SK-N-SH (cell line): ENCODE results near the gene GRIP1. TPM values are rescaled to one million over a fixed set of nuclear protein-coding genes. Genes with fewer than 3 reads are reported as not detected.

ENCODE experiments used
- CTCF ChIA-PET: fragments of 300-600, 350-600 bp; formaldehyde crosslinking; extraction: SDS; loops from one replicate; lab custom pipeline; 2021; lab: Yijun Ruan, JAX
- POLR2A ChIA-PET: fragments of 350-600 bp; sonication (Branson Sonifier 250); formaldehyde crosslinking; extraction: SDS; loops from one replicate; lab custom pipeline; 2020; ENCODE audit warnings: antibody characterized with exemption, inconsistent platforms; lab: Yijun Ruan, JAX
- DNase-seq: peaks from one replicate; pipeline ENCODE4 v3.0.0; 2012
- H2AFZ ChIP-seq: fragments of 200-600 bp; sonication (generic); 2 replicates; pipeline ENCODE4 v1.8.1; 2016; ENCODE audit warnings: antibody characterized with exemption, mild to moderate bottlenecking, low read depth
- H3F3A ChIP-seq: fragments of 200-600 bp; sonication (generic); replicated peaks from 2 replicates; pipeline ENCODE3; 2016; ENCODE audit warnings: antibody characterized with exemption, mild to moderate bottlenecking; ENCODE audit not compliant: insufficient read depth
- H3K27ac ChIP-seq, 2 experiments: fragments of 200-500 bp in 1 of 2; fragments of 200-600 bp in 1 of 2; sonication (Bioruptor generic) in 1 of 2; sonication (generic), shearing (Covaris generic) in 1 of 2; 2 replicates each; pipeline versions ENCODE4 v1.5.1 to v1.6.1; 2014 to 2016; ENCODE audit warnings: low read depth in 2 of 2, inconsistent platforms in 1 of 2, low read length in 1 of 2, mild to moderate bottlenecking in 1 of 2, mixed read lengths in 1 of 2
- H3K27me3 ChIP-seq: fragments of 200-600 bp; sonication (generic), shearing (Covaris generic); 2 replicates; pipeline ENCODE4 v1.6.1; 2016; ENCODE audit warnings: mixed run types; ENCODE audit not compliant: insufficient read depth
- H3K36me3 ChIP-seq, 2 experiments: fragments of 200-500 bp in 1 of 2; fragments of 200-600 bp in 1 of 2; sonication (Bioruptor generic) in 1 of 2; sonication (generic) in 1 of 2; replicated peaks in 1 of 2; 2 replicates each; pipeline versions ENCODE3 to v1.5.1; 2014 to 2016; ENCODE audit warnings: low read length in 1 of 2, mild to moderate bottlenecking in 1 of 2; ENCODE audit not compliant: insufficient read depth in 2 of 2, control insufficient read depth in 1 of 2
- H3K4me1 ChIP-seq, 2 experiments: fragments of 200-500 bp in 1 of 2; fragments of 200-600 bp in 1 of 2; sonication (Bioruptor generic) in 1 of 2; sonication (generic), shearing (Covaris generic) in 1 of 2; 2 replicates each; pipeline versions ENCODE4 v1.5.1 to v1.6.1; 2014 to 2016; ENCODE audit warnings: low read depth in 1 of 2, low read length in 1 of 2, mixed run types in 1 of 2; ENCODE audit not compliant: insufficient read depth in 2 of 2, control insufficient read depth in 1 of 2
- H3K4me2 ChIP-seq: fragments of 200-600 bp; sonication (generic), shearing (Covaris generic); 2 replicates; pipeline ENCODE4 v1.6.1; 2017; ENCODE audit warnings: mixed run types
- H3K4me3 ChIP-seq, 2 experiments: fragments of 200-500 bp in 1 of 2; fragments of 200-600 bp in 1 of 2; sonication (Bioruptor generic) in 1 of 2; sonication (generic), shearing (Covaris generic) in 1 of 2; 2 replicates each; pipeline versions ENCODE4 v1.5.1 to v1.8.1; 2014 to 2016; ENCODE audit warnings: low read depth in 2 of 2, inconsistent platforms in 1 of 2, low read length in 1 of 2, mild to moderate bottlenecking in 1 of 2, mixed read lengths in 1 of 2, moderate library complexity in 1 of 2
- H3K79me2 ChIP-seq: fragments of 200-600 bp; sonication (generic); 2 replicates; pipeline ENCODE4 v1.8.1; 2017; ENCODE audit warnings: mild to moderate bottlenecking; ENCODE audit not compliant: insufficient read depth
- H3K9ac ChIP-seq: fragments of 200-600 bp; sonication (generic); 2 replicates; pipeline ENCODE4 v1.6.1; 2017; ENCODE audit warnings: mixed run types
- H3K9me2 ChIP-seq: fragments of 200-600 bp; sonication (generic); 2 replicates; pipeline ENCODE4 v1.6.1; 2017; ENCODE audit warnings: mixed run types
- H3K9me3 ChIP-seq: fragments of 200-600 bp; sonication (generic); 2 replicates; pipeline ENCODE4 v1.6.1; 2017; ENCODE audit warnings: mixed run types, mild to moderate bottlenecking, moderate library complexity
- H4K20me1 ChIP-seq: fragments of 200-600 bp; sonication (generic); 2 replicates; pipeline ENCODE4 v1.6.1; 2017; ENCODE audit warnings: mild to moderate bottlenecking, mixed run types; ENCODE audit not compliant: insufficient read depth
- CHD2 ChIP-seq: fragments of 150-350 bp; IDR thresholded peaks from 2 replicates; pipeline ENCODE4 v1.6.1; 2018; ENCODE audit warnings: low read length; ENCODE audit not compliant: partially characterized antibody
- EP300 ChIP-seq, 2 experiments: IDR thresholded peaks; 2 replicates each; pipeline versions ENCODE4 v1.4.0 to v1.6.1; 2012; ENCODE audit warnings: borderline replicate concordance in 1 of 2, low read depth in 1 of 2, low read length in 1 of 2
- FOXJ3 ChIP-seq: sonication (generic); formaldehyde crosslinking; IDR thresholded peaks from 2 replicates; pipeline ENCODE4 v1.5.1; 2020; ENCODE audit warnings: mild to moderate bottlenecking, missing genetic modification reagents
- GABPA ChIP-seq: IDR thresholded peaks from 2 replicates; pipeline ENCODE4 v1.4.0; 2012; ENCODE audit warnings: low read depth, mild to moderate bottlenecking
- GATA2 ChIP-seq: sonication (generic); formaldehyde crosslinking; IDR thresholded peaks from 2 replicates; pipeline ENCODE4 v1.5.0; 2020; ENCODE audit warnings: mild to moderate bottlenecking, missing genetic modification reagents
- MEF2A ChIP-seq: IDR thresholded peaks from 2 replicates; pipeline ENCODE4 v1.4.0; 2012; ENCODE audit warnings: low read depth, borderline replicate concordance
- MXI1 ChIP-seq: IDR thresholded peaks from 2 replicates; pipeline ENCODE4 v1.6.1; 2012; ENCODE audit warnings: mild to moderate bottlenecking, low read depth, low read length, improper control_type of control experiment
- NFIC ChIP-seq: IDR thresholded peaks from 2 replicates; pipeline ENCODE4 v1.4.0; 2012; ENCODE audit warnings: borderline replicate concordance
- PBX3 ChIP-seq: IDR thresholded peaks from 2 replicates; pipeline ENCODE4; 2012
- REST ChIP-seq: IDR thresholded peaks from 2 replicates; pipeline ENCODE4 v1.6.1; 2012; ENCODE audit warnings: mild to moderate bottlenecking, low read depth, low read length, moderate library complexity
- RFX5 ChIP-seq: IDR thresholded peaks from 2 replicates; pipeline ENCODE4 v1.6.1; 2012; ENCODE audit warnings: mild to moderate bottlenecking, improper control_type of control experiment, low read length
- SMC3 ChIP-seq: IDR thresholded peaks from 2 replicates; pipeline ENCODE4 v1.6.1; 2012; ENCODE audit warnings: low read depth, low read length, improper control_type of control experiment
- TAF1 ChIP-seq: IDR thresholded peaks from 2 replicates; pipeline ENCODE4 v1.6.1; 2012; ENCODE audit warnings: low read depth, mild to moderate bottlenecking, low read length, moderate library complexity, borderline replicate concordance
- TCF12 ChIP-seq: IDR thresholded peaks from 2 replicates; pipeline ENCODE4 v1.4.0; 2012
- TEAD4 ChIP-seq: IDR thresholded peaks from 2 replicates; pipeline ENCODE4 v1.4.0; 2012; ENCODE audit warnings: mild to moderate bottlenecking, borderline replicate concordance; ENCODE audit not compliant: insufficient read depth
- USF1 ChIP-seq: IDR thresholded peaks from 2 replicates; pipeline ENCODE4 v1.4.0; 2012; ENCODE audit warnings: low read depth, borderline replicate concordance
- WGBS: methylation state at CpG from one replicate; pipeline ENCODE4 v1.1.6; 2017; ENCODE audit warnings: low lambda C conversion rate; 5-methylcytosine and 5-hydroxymethylcytosine counted together
- polyA plus RNA-seq, 3 experiments: library from polyadenylated mRNA; depleted of rRNA; stranded (reverse); fragments of >200 nt; gene quantifications; 2 replicates each; pipeline ENCODE4 v1.2.3, GENCODE V29; 2012
- TF ChIP-seq, protein P1 (sequence below): IDR thresholded peaks from 2 replicates; pipeline ENCODE4 v1.4.0; 2012; ENCODE audit warnings: low read depth
- TF ChIP-seq, protein P2 (sequence below): fragments of 200-600 bp; sonication (generic); IDR thresholded peaks from 2 replicates; pipeline ENCODE4 v1.6.1; 2017; ENCODE audit warnings: antibody characterized with exemption, mild to moderate bottlenecking, moderate library complexity
- TF ChIP-seq, protein P3 (sequence below): fragments of 150-350 bp; IDR thresholded peaks from 2 replicates; pipeline ENCODE4 v1.6.1; 2017; ENCODE audit warnings: antibody characterized with exemption, low read length, low read depth, borderline replicate concordance

GRIP1 gene
- polyA plus RNA-seq, 1 of the 3 experiments (the other 2 are of a cell fraction) = 0.07 TPM

- H3K27ac ChIP-seq = no peak overlapping the region
- peaks cover 0 to 8% of the 10 kb centered on the region in 2 experiments; a peak in 1 of 4 replicates for H3K4me1 ChIP-seq
- no peaks in the 10 kb centered on the region for H3K9me3 ChIP-seq
- POLR2A ChIA-PET = no interaction called here
- WGBS = 76% methylated on average over 6 of the region's 6 CpGs
- no peaks in the 10 kb centered on the region for H3K79me2 ChIP-seq
- H3K4me2 ChIP-seq = no peak overlapping the region
- no peak for DNase-seq
- H3K9ac ChIP-seq = no peak overlapping the region
- H3K9me2 ChIP-seq = no peaks in the 10 kb centered on the region
- TF ChIP-seq PBX3 = no peak
- no peak for TF ChIP-seq TEAD4
- no peak for TF ChIP-seq GABPA
- TF ChIP-seq MEF2A = no peak
- TF ChIP-seq, protein P1, sequence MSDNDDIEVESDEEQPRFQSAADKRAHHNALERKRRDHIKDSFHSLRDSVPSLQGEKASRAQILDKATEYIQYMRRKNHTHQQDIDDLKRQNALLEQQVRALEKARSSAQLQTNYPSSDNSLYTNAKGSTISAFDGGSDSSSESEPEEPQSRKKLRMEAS = no peak
- no peak for TF ChIP-seq NFIC
- no peak for TF ChIP-seq REST
- no peak for TF ChIP-seq RFX5
- TF ChIP-seq TAF1 = no peak
- TF ChIP-seq GATA2 (CRISPR knock-in tag) = no peak
- TF ChIP-seq USF1 = no peak
- TF ChIP-seq FOXJ3 (CRISPR knock-in tag) = no peak
- no peak overlapping the region for H3K4me3 ChIP-seq
- H3F3A ChIP-seq = no peaks in the 10 kb centered on the region
- no peaks in the 10 kb centered on the region for H3K27me3 ChIP-seq
- H3K36me3 ChIP-seq = no peaks in the 10 kb centered on the region
- H4K20me1 ChIP-seq = no peaks in the 10 kb centered on the region
- H2AFZ ChIP-seq = no peak overlapping the region
- CTCF ChIA-PET = interaction anchor here (0.8 to 5.1 kb wide), 6 partner anchors 9 to 355 kb away, joined by 3 to 84 read pairs (median 13); no protein-coding TSS in a partner anchor
Measured at GRCh38 chr12:66354291-66354690, 324.6 kb downstream of the GRIP1 start.

- no peak for DNase-seq
- Histone ChIP-seq H2AFZ (no peak overlapping the region), H3K36me3 (no peaks in the 10 kb centered on the region), H3K9me3 (no peaks in the 10 kb centered on the region), H3K4me3 (no peak overlapping the region), H3K27ac (no peak overlapping the region), H3K79me2 (no peaks in the 10 kb centered on the region), H4K20me1 (no peaks in the 10 kb centered on the region), H3K4me1 (peaks cover 0 to 8% of the 10 kb centered on the region in 2 experiments; a peak in 1 of 4 replicates), H3K9me2 (no peaks in the 10 kb centered on the region), H3K9ac (no peak overlapping the region), H3F3A (no peaks in the 10 kb centered on the region), H3K27me3 (no peaks in the 10 kb centered on the region), H3K4me2 (no peak overlapping the region)
- WGBS = 86% methylated on average over 8 of the region's 8 CpGs
- ChIA-PET CTCF (interaction anchor here (0.6 to 5.1 kb wide), 21 partner anchors 9 to 356 kb away, joined by 3 to 84 read pairs (median 4); no protein-coding TSS in a partner anchor), POLR2A (no interaction called here)
- TF ChIP-seq, protein P2, sequence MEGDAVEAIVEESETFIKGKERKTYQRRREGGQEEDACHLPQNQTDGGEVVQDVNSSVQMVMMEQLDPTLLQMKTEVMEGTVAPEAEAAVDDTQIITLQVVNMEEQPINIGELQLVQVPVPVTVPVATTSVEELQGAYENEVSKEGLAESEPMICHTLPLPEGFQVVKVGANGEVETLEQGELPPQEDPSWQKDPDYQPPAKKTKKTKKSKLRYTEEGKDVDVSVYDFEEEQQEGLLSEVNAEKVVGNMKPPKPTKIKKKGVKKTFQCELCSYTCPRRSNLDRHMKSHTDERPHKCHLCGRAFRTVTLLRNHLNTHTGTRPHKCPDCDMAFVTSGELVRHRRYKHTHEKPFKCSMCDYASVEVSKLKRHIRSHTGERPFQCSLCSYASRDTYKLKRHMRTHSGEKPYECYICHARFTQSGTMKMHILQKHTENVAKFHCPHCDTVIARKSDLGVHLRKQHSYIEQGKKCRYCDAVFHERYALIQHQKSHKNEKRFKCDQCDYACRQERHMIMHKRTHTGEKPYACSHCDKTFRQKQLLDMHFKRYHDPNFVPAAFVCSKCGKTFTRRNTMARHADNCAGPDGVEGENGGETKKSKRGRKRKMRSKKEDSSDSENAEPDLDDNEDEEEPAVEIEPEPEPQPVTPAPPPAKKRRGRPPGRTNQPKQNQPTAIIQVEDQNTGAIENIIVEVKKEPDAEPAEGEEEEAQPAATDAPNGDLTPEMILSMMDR = no peak
- no peak for TF ChIP-seq GATA2 (CRISPR knock-in tag)
- TF ChIP-seq, protein P3, sequence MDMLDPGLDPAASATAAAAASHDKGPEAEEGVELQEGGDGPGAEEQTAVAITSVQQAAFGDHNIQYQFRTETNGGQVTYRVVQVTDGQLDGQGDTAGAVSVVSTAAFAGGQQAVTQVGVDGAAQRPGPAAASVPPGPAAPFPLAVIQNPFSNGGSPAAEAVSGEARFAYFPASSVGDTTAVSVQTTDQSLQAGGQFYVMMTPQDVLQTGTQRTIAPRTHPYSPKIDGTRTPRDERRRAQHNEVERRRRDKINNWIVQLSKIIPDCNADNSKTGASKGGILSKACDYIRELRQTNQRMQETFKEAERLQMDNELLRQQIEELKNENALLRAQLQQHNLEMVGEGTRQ = no peak
- no peak for TF ChIP-seq EP300 (IDR thresholded peaks at IDR 0.05; ENCODE audit: borderline replicate concordance in 1 of 2, low read depth in 1 of 2, low read length in 1 of 2)
- TF ChIP-seq MEF2A = no peak
- TF ChIP-seq TCF12 = no peak
- no peak for TF ChIP-seq MXI1
- TF ChIP-seq FOXJ3 (CRISPR knock-in tag) = no peak
- TF ChIP-seq SMC3 = no peak
- no peak for TF ChIP-seq CHD2
Measured at GRCh38 chr12:66352899-66353298, 326.0 kb downstream of the GRIP1 start.
